Measurements from ENCODE around the gene ERN1.

- no peak for TF ChIP-seq POLR2A (IDR thresholded peaks at IDR 0.05)
- TF ChIP-seq CTCF (IDR thresholded peaks at IDR 0.05) = no peak
Observed at GRCh38 chr17:63998050-63998720, 131.8 kb downstream of the ERN1 start, which contains the start of gene PRR29.
